ENCODE data around the gene GCLC.
"Not testable (repeated sequence)": the region's sequence is repeated elsewhere in the genome, so short reads cannot be mapped to it uniquely, and the experiment has no call there.

GCLC gene

DNA sequence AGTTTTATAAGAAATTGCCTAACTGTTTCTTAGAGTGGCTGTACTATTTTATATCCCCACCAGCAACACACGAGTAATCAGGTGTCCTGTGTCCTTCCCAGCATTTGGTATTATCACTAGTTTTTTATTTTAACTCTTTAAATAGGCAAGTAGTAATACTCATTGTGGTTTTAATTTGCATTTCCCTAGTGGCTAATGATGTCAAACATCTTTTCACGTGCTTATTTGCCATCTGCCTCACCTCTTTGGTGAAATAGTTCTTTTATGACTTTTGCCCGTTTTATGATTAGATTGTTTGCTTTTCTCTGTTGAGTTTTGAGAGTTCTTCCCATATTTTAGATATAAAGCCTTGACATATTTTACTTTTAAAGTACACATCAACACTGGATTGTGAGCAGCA is 57.8 kb downstream of the GCLC start:
- no peak for FAIRE-seq

- no peak for FAIRE-seq
Observed at GRCh38 chr6:53486679-53487078, 58.2 kb downstream of the GCLC start.

DNA sequence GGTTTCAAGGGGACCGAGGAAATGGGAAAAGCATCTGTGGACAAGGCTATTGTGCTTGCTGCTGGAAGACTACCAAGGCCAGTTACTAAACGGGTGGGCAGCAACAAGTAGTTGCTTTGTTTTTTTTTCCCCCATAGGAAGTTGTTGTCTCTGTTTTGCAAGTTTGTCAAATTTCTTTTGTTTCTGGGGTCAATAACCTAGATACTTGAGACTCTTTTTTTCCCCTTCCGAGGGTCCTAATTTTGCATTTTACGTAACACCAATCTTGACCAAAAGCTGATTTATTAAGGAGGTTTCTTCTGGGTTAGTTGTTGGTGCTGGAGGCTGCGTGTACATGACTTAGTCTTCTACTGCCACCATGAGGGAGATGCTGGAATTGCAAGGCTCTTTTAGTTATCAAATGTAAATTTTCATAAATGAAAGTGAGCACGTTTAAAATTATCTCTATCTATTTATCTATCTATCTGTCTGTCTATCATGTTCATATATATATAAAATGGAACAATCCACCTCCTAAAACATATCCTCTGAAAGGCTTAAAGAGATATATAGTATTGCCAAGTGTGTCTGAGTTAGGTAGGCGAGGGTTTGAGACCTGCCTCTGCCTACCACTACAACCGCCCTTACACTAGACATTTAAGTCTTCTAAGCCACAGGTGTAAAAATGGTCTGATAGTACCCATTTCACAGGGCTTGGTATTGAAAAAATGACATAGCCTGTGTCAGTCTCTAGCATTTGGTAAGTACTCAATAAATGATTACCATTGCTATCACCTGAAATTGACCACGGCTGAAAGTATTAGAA is 60.2 kb downstream of the GCLC start:
- FAIRE-seq, result peak; percentile 95

DNA sequence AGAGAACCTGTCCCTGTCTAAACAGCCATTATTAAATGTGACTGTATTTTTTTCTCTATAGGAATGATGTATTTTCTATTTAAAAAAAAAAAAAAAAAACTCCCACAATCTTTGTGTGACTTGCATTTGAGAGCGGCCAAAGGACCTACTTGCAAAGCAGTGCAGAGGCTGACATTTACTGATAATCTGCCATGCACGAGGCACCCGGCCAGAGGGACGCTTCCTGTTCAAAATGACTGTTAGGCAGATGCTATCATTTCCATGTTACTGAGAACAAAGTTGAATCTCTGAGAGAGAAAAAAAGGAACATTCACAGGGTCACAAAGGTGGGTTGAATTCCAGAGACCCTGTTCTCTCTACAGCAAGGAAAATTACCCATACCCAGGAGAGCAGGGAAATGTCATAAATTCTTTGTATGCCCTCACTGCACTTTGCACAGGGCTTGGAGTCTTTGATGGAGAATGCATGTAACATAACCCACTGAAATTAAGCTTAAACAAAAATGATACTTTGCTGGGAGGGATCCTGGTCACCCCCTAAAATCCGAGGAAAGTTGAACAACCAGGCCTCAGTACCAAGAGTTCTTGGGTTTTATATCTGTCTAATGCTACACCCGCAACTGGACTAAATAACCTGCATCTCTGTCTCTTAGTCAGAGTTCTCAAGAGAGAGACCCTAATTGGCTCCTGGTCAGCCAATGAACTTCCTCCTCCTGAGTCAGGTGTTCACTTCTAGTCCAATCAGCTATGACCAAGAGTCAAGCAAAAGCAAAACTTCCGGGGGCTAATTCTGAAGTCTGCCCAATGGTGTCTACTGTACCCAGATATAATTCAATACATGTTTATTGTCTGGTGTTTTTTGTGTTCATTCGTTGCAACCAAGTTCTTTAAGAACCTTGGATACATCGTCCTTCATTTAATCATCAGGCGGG is 61.2 kb downstream of the GCLC start:
- no peak for FAIRE-seq

DNA sequence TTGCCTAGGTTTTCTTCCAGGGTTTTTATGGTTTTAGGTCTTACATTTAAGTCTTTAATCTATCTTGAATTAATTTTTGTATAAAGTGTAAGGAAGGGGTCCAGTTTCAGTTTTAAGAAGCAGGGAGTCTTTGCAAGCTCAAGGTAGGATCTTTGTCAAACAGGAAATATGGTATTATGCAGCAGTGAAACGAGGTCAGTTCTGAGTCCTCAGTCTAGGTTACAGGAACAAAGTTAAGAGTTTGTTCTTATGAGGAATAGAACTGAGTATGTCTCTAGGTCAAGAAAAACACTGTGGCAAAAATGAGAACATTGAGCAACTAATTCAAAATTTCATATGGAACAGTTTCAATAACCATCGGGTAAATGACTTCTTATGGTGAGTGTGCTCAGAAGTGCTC is 63.6 kb downstream of the GCLC start:
- no peak for FAIRE-seq

GRCh38 chr6:53480774-53481173 is 64.1 kb downstream of the GCLC start:
- FAIRE-seq, result not testable (repeated sequence)

- no peak for FAIRE-seq
Observed at GRCh38 chr6:53479871-53480270, 65.0 kb downstream of the GCLC start.

DNA sequence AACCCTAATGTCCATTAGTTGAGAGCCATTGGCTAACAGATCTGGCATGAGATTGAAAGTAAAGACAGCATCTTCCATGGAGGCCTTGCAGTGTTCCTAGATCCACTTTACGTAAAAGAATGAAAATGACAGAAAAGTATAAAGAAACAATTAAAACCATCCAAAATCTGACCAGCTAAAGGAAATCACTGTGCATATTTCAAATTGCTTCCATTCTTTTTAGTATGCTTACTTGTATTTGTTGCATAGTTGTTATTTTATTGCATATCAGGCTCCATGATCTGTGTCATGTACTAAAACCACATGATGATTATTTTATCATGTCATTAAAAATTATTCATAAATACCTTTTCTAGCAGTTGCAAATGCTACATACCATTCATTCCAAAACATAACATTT is 67.9 kb downstream of the GCLC start:
- FAIRE-seq, result no peak

- no peak for FAIRE-seq
Observed at GRCh38 chr6:53474010-53474409, 70.9 kb downstream of the GCLC start.

DNA sequence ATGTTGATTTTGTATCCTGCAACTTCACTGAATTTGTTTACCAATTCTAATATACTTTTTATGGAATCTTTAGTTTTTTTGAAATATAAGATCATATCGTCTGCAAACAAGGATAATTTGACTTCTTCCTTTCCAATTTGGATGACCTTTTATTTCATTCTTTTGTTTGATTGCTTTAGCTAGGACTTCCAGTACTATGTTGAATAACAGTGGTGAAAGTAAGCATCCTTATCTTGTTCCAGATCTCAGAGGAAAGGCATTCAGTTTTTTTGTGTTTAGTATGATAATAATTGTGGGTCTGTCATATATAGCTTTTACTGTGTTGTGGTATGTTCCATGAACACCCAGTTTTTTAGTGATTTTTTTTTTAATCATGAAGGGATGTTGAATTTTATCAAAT is 75.7 kb downstream of the GCLC start:
- FAIRE-seq, result no peak

DNA sequence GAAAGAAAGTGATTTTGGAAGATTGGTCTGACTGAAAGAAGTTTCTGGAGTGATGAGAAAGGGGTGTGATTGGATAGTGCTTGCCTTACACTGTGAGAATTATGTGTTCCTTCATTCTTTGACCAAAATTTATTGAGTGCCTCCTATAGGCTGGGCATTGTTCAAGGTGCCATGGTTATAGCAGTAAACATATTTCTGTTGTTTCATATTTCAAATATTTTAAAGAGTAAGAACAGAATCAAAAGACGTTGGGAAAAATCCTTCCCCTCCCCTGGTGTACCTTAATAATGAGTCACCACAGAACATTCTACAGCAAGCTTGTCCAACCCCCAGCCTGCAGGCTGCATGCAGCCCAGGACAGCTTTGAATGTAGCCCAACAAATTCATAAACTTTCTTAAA is 78.6 kb downstream of the GCLC start:
- FAIRE-seq, result no peak

- no peak for FAIRE-seq
Observed at GRCh38 chr6:53465732-53466131, 79.2 kb downstream of the GCLC start.

GRCh38 chr6:53464927-53465460 is 79.9 kb downstream of the GCLC start:
- FAIRE-seq, result no peak

DNA sequence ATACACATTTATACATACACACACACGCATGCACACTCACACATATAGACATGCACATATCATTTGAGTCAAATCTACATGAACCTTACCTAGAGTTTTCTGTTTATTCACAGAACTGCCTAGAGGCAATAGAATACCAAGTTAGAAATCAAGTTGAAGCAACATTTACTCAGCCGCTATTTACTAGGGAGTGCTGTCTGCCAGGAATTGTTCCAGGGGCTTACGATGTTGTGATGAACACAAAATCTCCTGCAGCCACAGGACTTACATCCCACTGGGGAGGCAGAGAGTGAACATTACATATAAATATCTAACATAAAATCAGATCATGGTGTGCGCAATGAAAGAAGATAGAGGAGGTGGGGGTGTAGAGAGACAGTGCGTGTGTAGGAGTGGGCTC is 80.4 kb downstream of the GCLC start:
- FAIRE-seq, result no peak

DNA sequence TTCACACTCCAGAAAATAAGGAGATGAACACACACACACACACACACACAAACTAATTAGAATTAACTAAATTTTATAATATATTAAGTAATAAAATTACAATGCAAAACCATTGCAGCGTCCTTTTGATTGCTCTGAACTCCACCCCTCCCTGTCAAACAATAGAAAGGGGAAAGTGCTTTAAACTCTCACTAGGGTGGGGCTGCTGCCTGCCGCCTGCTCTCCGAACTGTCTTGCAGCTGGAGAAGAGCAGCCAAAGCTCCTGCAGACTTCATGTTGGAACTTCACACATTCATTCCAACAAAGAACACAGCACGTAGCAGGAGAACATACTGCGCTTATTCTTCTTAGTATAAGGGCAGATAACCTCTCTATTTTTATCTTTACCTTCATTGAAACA is 83.2 kb downstream of the GCLC start:
- no peak for FAIRE-seq

GRCh38 chr6:53461041-53461656 is 83.8 kb downstream of the GCLC start:
- no peak for FAIRE-seq

GRCh38 chr6:53458105-53458866 is 86.6 kb downstream of the GCLC start:
- FAIRE-seq, result no peak

DNA sequence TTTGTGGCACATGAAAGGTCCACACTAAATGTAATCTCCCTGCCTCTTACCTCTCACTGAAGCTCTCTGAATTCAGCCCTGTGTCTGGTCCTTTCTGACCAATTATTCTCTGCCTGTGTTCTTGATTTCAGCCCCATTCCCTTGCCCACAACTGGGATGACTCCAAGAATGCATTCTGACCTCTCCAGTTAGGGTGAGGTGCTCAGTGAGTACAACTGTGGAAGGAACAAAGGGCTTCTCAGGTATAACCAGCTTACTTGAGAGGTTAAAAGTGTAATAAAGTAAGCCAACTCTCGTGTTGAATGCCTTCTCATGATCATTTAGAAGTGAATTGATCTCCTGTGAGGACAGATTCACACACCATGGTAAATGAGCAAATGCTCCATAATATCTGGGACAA is 88.1 kb downstream of the GCLC start:
- FAIRE-seq, result no peak

DNA sequence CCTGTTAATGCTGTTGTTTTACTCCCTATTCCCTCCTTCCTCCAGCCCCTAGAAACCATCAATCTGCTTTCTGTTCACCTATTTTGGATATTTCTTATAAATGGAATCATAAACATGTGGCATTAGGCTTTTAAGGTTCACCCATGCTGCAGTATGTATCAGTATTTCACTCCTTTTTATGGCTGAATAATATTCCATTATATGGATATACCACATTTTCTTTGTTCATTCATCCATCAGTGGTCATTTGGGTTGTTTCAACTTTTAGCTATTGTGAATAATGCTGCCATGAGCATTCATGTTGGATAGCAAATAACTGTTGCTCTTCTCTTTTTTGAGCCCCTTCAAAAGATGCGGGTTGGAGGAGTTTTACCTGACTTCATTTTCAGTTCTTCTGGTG is 89.2 kb downstream of the GCLC start:
- no peak for FAIRE-seq

- no peak for FAIRE-seq
Observed at GRCh38 chr6:53451165-53451564, 93.7 kb downstream of the GCLC start.

- no peak for FAIRE-seq
Observed at GRCh38 chr6:53447865-53448264, 97.0 kb downstream of the GCLC start.

All from endometrium (tissue), 2 donors.